GM18517 (cell line): ENCODE measurements around the gene KANK3.

Experiments
- ATAC-seq: cut with Tn5 transposase; IDR thresholded peaks from one replicate; pipeline ENCODE4 v1.9.1; 2021; ENCODE audit warnings: mild to moderate bottlenecking, moderate library complexity; ENCODE audit not compliant: unreplicated experiment

The KANK3 gene

DNA sequence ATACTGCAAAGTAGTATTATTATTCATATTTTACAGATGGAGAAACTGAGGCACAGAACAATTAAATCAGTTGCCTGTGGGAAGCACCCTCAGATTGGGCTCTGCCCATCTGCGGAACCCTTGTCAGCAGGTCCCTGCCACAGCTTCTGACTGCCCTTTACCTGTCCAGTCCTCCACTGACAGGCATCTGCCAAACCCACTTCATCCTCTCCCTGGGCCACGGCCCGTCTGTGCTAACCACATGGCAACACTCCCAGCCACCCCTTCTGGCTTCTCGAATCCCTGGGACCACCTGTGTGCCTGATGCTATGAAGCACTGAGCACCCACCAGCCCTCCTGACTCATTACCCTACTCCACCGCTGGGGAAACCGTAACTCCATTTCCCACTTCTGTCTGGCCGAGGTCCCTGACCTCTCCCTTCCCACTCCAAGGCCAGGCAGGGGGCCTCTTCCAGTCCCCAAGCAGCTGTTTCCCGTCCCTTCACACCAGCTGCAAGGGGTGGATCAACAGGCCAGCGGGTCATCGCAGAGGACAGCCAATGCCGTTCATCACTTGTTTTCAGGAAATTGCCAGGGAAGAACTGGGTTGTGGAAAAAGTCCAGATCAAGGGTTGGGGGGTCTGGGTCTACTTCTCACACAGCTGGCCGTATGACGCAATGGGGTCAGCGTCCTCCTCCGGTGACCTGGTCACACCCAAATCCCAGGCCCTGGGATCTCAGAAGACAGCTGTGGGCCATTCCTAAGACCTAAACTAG is 2.5 kb downstream of the KANK3 start:
- ATAC-seq, result no peak

DNA sequence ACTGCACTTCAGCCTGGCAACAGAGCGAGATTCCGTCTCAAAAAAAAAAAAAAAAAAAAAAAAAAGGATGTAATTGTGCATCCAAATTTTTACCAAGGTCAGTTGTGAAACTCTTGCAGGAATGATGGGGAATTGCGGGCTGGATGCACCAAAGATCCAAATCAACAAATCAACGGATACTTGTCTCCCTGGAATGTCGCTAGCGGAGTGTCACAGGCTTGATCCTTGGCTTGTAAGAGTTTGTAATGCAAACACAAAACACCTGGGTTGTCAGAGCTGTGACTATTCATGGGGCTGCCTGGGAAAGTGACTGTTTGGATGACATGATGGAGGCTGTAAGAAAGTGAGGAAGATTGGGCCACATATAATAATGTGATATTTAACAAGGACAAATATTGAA is 4.2 kb downstream of the KANK3 start:
- no peak for ATAC-seq

GRCh38 chr19:8337728-8338127 is 5.3 kb downstream of the KANK3 start:
- no peak for ATAC-seq

DNA sequence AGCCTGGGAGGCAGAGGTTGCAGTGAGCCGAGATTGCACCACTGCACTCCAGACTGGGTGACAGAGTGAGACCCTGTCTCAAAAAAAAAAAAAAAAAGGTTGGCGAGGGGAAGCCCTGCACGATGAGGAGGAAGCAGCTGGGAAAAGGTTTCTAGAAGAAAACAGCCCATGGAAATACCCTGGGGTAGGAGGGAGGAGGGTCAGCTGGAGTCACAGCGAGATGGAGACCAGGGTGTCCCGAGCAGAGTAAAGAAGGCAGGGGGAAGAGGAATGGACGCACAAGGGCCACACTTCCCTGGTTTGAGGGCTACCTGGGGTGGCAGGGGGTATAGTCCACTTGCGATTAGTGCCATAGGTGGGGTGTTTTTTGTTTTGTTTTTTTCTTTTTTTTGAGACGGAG is 6.4 kb downstream of the KANK3 start:
- no peak for ATAC-seq

DNA sequence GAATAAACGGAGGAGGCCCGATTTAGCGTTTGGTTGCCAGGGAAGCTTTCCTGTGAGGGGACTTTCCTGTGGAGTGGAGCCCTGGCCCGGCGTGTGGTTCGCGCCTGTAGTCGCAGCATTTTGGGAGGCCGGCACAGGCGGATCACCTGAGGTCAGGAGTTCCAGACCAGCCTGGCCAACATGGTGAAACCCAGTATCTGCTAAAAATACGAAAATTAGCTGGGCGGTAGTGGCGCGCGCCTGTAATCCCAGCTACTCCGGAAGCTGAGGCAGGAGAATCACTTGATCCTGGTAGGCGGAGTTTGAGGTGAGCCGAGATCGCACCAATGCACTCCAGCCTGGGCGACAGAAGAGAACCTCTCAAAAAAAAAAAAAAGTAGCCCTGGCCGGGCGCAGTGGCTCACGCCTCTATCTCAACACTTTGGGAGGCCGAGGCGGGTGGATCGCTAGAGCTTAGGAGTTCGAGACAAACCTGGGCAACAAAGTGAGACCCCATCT is 6.9 kb downstream of the KANK3 start:
- no peak for ATAC-seq

DNA sequence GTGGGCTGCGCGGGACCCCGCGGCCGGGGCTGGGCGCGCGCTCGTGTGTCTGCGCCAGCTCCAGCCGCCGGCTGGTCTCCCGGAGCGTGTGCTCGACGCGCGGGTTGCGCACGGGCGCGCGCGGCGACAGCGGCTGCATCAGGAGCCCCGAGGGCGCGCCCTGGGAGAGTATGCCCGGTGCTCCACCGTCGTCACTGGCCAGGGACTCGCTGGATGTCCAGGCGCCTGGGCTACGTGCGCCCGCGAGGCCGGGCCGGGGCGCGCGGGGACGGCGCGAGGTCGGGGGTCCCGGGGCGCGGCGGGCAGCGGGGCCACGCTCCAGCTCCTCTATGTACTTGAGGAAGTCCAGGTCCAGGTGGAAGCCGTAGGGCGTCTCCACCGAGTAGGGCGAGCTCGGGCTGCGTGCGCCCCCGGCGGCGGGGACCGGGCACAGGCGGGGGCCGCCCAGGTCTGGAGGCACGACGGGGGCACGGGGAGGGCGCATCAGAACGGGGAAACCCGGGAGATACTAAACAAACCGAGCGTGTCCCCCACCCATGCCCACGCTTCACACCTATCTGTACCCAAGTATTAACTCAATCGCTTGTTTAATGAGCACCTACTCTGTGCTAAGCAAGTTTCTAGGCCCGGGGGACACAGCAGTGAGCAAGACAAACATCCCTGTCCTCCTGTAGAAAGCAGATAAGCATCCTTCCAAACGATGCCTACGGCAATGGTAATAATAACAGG is 7.6 kb downstream of the KANK3 start:
- peak; percentile 48 for ATAC-seq

GRCh38 chr19:8334458-8335342 is 8.4 kb downstream of the KANK3 start:
- no peak for ATAC-seq

GRCh38 chr19:8333767-8334457 is 9.2 kb downstream of the KANK3 start:
- ATAC-seq, result no peak

DNA sequence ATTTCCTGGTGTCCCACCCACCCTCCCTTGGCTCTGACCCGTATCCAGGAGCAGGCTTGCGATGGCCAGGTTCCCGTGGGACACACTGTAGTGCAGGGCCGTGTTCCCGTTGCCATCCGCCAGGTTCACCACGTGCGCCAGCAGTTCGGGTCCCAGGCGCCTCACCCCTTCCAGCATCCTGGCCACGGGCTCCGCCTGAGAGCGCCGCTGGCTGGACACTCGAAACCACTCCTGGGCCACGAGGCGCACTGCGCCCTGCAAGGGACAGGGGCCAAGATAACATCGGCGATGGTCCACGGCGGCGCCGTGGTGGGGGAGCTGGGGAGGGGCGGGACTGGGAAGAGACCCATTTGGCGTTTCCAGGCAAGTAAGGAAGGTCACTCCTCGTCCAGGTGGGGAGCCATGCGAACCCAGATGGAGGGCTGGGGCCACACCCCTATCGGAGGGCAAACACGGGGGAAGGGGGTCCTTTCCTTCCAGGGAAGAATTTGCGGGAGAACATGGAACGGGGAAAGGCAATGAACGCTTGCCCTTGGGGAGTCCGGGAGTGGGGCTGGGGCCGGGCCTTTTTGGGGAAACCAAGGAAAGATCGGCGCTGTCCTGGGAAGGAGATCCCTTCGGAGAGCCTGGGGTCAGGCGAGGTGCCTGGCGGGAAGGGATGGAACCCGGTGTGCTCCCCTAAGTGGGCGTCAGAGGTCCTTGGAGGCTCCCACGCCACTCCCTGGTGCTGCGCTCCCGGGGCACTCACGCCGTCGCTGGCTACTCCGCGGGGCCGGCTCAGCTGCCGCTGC is 9.9 kb downstream of the KANK3 start:
- ATAC-seq, result no peak

- no peak for ATAC-seq
These were observed 11.7 kb downstream of the KANK3 start for GRCh38 chr19:8331263-8331845.

DNA sequence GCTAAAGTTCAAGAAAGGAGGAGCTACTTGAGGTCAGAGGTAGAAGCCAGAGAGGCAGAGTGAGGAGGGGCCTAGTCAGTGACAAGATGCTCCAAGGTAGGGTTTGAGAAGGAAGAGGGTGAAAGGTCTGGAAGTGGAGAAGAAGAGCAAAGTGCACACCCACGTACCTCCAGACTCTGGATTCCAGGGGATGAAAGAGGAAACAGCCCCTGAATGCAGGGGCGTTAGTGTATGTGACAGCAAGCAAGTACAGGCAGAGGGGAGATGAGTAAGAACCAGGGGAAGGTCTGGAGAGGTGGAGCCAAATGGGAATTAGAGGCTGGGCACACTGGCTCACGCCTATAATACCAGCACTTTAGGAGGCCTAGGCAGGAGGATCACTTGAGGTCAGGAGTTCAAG is 13.1 kb downstream of the KANK3 start:
- ATAC-seq, result no peak

DNA sequence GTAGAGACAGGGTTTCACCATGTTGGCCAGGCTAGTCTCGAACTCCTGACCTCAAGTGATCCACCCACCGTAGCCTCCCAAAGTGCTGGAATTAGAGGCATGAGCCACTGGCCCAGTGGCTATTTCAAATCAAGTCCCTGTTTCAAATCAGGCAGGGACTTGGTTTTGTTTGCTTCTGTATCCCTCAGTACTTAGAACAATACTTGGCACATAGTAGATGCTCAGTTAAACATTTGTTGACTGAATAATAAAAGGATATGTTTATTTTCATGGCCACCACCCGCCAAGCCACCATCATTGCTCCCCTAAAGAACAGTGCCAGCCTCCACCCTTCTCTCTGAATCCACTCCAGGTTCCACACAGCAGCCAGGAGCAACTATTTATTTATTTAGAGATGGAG is 17.6 kb downstream of the KANK3 start:
- no peak for ATAC-seq

DNA sequence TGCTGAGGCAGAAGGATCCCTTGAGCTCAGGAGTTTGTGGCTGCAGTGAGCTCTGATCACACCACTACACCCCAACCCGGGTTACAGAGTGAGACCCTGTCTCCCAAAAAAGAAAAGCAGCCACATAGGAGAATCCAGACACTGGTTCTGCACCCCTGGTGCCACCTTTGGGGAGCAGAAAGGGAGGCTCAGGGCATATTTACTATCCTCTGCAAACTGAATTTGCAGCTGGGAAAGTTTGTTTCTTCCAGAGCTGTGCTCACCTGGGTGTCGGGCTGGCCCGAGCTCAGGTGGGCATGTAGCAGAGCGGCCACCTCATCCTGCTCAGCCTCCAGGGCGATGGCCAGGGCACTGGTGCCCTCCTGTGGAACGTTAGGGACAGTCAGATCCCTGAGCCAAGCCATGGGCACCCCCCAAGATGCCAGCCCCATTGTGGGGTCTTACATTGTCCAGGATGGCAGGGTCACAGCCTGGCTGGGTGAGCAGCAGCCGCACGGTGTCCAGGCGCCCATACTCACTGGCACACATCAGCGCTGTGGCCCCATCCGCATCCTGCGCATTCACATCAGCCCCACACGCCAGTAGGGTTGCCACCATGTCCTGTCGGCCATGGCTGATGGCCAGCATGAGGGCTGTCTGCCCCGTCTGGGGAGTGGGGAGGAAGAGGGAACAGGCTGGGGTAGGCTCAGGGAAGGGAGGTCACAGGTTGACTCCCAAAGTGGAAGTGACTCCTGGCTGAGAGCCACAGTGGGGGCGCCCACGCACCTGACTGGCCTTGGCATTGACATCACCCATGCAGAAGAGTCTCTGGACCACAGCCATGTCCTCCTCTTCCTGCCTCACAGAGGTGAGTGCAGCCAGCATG is 18.6 kb downstream of the KANK3 start:
- no peak for ATAC-seq

GRCh38 chr19:8323781-8324185 is 19.3 kb downstream of the KANK3 start:
- ATAC-seq, result no peak

- no peak for ATAC-seq
These were observed 20.4 kb downstream of the KANK3 start for GRCh38 chr19:8322638-8322997.

- ATAC-seq, result no peak
These were observed 20.9 kb downstream of the KANK3 start for GRCh38 chr19:8321986-8322637.

- peak; percentile 78 for ATAC-seq
These were observed 21.7 kb downstream of the KANK3 start, which contains the start of the genes NDUFA7 and RPS28 for GRCh38 chr19:8321067-8321985. Gene NDUFA7 (minus strand): TSS chr19:8321375. CDS start chr19:8321358, 17 bp downstream. Gene RPS28 (plus strand): TSS chr19:8321496. CDS start chr19:8321531, 35 bp downstream.
